IMR-90 (cell line): ENCODE results near the gene WASHC4. TPM values are rescaled to one million over a fixed set of nuclear protein-coding genes. Genes with fewer than 3 reads are reported as not detected.

Experiments used
- ATAC-seq: fragments of 200-7000 bp; cut with Tn5 transposase; 2 replicates; pipeline ENCODE4 v1.9.1; 2020; ENCODE audit warnings: low read depth, mild to moderate bottlenecking, moderate library complexity
- BruUV-seq: library from RNA; stranded (reverse); fragments of 400-500 nt; replicated peaks from 2 replicates; lab custom pipeline; 2021; lab: Mats Ljungman, UMichigan
- CTCF ChIA-PET: fragments of 300-600 bp; formaldehyde crosslinking; extraction: SDS; loops from one replicate; lab custom pipeline; 2021; ENCODE audit warnings: antibody characterized with exemption; lab: Yijun Ruan, JAX
- POLR2A ChIA-PET: fragments of 300-600 bp; sonication (Branson Sonifier 250); formaldehyde crosslinking; loops from one replicate; lab custom pipeline; 2022; ENCODE audit warnings: antibody characterized with exemption; ENCODE audit not compliant: unreplicated experiment; lab: Charles Lee
- DNase-seq: peaks from one replicate; pipeline ENCODE4 v3.0.0; 2013
- H2AFZ ChIP-seq: replicated peaks from 2 replicates; pipeline ENCODE3; 2013; ENCODE audit warnings: low read length, mild to moderate bottlenecking; ENCODE audit not compliant: poor library complexity
- H2AK5ac ChIP-seq: 2 replicates; pipeline ENCODE4 v1.6.1; 2013; ENCODE audit warnings: low read depth, low read length, inconsistent platforms
- H2AK9ac ChIP-seq: replicated peaks from 2 replicates; pipeline ENCODE3; 2013; ENCODE audit warnings: mild to moderate bottlenecking, low read depth, low read length, moderate library complexity; ENCODE audit not compliant: poor library complexity
- H2BK120ac ChIP-seq: 2 replicates; pipeline ENCODE4 v1.6.1; 2013; ENCODE audit warnings: low read depth, low read length, inconsistent platforms
- H2BK15ac ChIP-seq: 3 replicates; pipeline ENCODE4 v1.6.1; 2013; ENCODE audit warnings: low read depth, low read length, inconsistent platforms
- H2BK20ac ChIP-seq: 2 replicates; pipeline ENCODE4 v1.6.1; 2013; ENCODE audit warnings: low read depth, mild to moderate bottlenecking, inconsistent platforms, low read length, moderate library complexity
- H2BK5ac ChIP-seq: 2 replicates; pipeline ENCODE4 v1.6.1; 2013; ENCODE audit warnings: mild to moderate bottlenecking, low read depth, low read length, inconsistent platforms; ENCODE audit not compliant: poor library complexity, severe bottlenecking
- H3K14ac ChIP-seq: replicated peaks from 2 replicates; pipeline ENCODE4 v1.6.1; 2013; ENCODE audit warnings: low read depth, low read length, inconsistent platforms
- H3K18ac ChIP-seq: 2 replicates; pipeline ENCODE4 v1.6.1; 2013; ENCODE audit warnings: low read depth, low read length, control low read depth
- H3K23ac ChIP-seq: 2 replicates; pipeline ENCODE4 v1.6.1; 2013; ENCODE audit warnings: low read depth, low read length, inconsistent platforms
- H3K27ac ChIP-seq: 2 replicates; pipeline ENCODE4 v1.5.1; 2013; ENCODE audit warnings: mild to moderate bottlenecking, control low read depth, low read length; ENCODE audit not compliant: insufficient read depth
- H3K27me3 ChIP-seq: 2 replicates; pipeline ENCODE4 v1.6.1; 2013; ENCODE audit warnings: low read length; ENCODE audit not compliant: control insufficient read depth, insufficient read depth
- H3K36me3 ChIP-seq: 2 replicates; pipeline ENCODE4 v1.6.1; 2013; ENCODE audit warnings: low read length, mixed read lengths; ENCODE audit not compliant: control insufficient read depth, insufficient read depth
- H3K4ac ChIP-seq: 2 replicates; pipeline ENCODE4 v1.6.1; 2013; ENCODE audit warnings: low read depth, low read length, inconsistent platforms
- H3K4me1 ChIP-seq: 2 replicates; pipeline ENCODE4 v1.6.1; 2013; ENCODE audit warnings: low read length, mixed read lengths; ENCODE audit not compliant: control insufficient read depth, insufficient read depth
- H3K4me2 ChIP-seq: 2 replicates; pipeline ENCODE4 v1.6.1; 2013; ENCODE audit warnings: low read depth, mild to moderate bottlenecking, control low read depth, low read length, moderate library complexity
- H3K4me3 ChIP-seq: 2 replicates; pipeline ENCODE4 v1.5.1; 2013; ENCODE audit warnings: low read depth, mild to moderate bottlenecking, control low read depth, low read length, moderate library complexity; ENCODE audit not compliant: insufficient read depth
- H3K56ac ChIP-seq: 2 replicates; pipeline ENCODE4 v1.6.1; 2013; ENCODE audit warnings: low read length, inconsistent platforms; ENCODE audit not compliant: insufficient read depth; ENCODE audit errors: extremely low read depth
- H3K79me1 ChIP-seq, 2 experiments: 2 replicates each; pipeline ENCODE4 v1.6.1; 2013; ENCODE audit warnings: low read length in 2 of 2, inconsistent platforms in 1 of 2, low read depth in 1 of 2
- H3K9ac ChIP-seq: 2 replicates; pipeline ENCODE4 v1.6.1; 2013; ENCODE audit warnings: low read depth, low read length, control low read depth
- H3K9me1 ChIP-seq: 2 replicates; pipeline ENCODE4 v1.6.1; 2013; ENCODE audit warnings: low read length, inconsistent platforms; ENCODE audit not compliant: insufficient read depth
- H3K9me3 ChIP-seq: 2 replicates; pipeline ENCODE4 v1.6.1; 2013; ENCODE audit warnings: low read length; ENCODE audit not compliant: control insufficient read depth, insufficient read depth
- H4K20me1 ChIP-seq: 2 replicates; pipeline ENCODE4 v1.6.1; 2013; ENCODE audit warnings: low read length, inconsistent platforms; ENCODE audit not compliant: insufficient read depth
- H4K5ac ChIP-seq: 2 replicates; pipeline ENCODE4 v1.6.1; 2013; ENCODE audit warnings: mild to moderate bottlenecking, low read depth, low read length, control low read depth
- H4K8ac ChIP-seq, 2 experiments: 2 replicates each; pipeline ENCODE4 v1.6.1; 2013; ENCODE audit warnings: low read depth in 2 of 2, low read length in 2 of 2, control low read depth in 1 of 2, inconsistent platforms in 1 of 2
- H4K91ac ChIP-seq: 2 replicates; pipeline ENCODE4 v1.6.1; 2013; ENCODE audit warnings: low read depth, low read length, inconsistent platforms; ENCODE audit not compliant: insufficient read depth
- MXI1 ChIP-seq: IDR thresholded peaks from 2 replicates; pipeline ENCODE4 v1.6.1; 2012; ENCODE audit warnings: low read depth, mild to moderate bottlenecking, low read length, moderate library complexity, borderline replicate concordance
- RCOR1 ChIP-seq: IDR thresholded peaks from 2 replicates; pipeline ENCODE4 v1.6.1; 2012; ENCODE audit warnings: mild to moderate bottlenecking, low read length, improper control_type of control experiment; ENCODE audit not compliant: insufficient replicate concordance
- USF2 ChIP-seq: fragments of 150-350 bp; IDR thresholded peaks from 2 replicates; pipeline ENCODE4 v1.6.1; 2017; ENCODE audit warnings: mild to moderate bottlenecking, antibody characterized with exemption, low read length, low read depth
- WGBS, 2 experiments: methylation state at CpG; one replicate each; pipeline versions ENCODE4 v1.1.5 to v1.1.7; 2013; ENCODE audit warnings: missing lambda C conversion rate in 2 of 2; ENCODE audit not compliant: insufficient read length in 1 of 2; ENCODE audit errors: extremely low coverage in 2 of 2; 5-methylcytosine and 5-hydroxymethylcytosine counted together
- dilution Hi-C: fragments of 300-500 bp; cut with HindIII; formaldehyde crosslinking; loops from one replicate; pipeline ENCODE4 v1.14.3; 2018; ENCODE audit warnings: low sequenced_read_pairs; ENCODE audit not compliant: unreplicated experiment
- in situ Hi-C: fragments of 300-500 bp; cut with MboI; formaldehyde crosslinking; loops from 3 replicates; pipeline ENCODE4 v1.14.3; 2019; ENCODE audit warnings: low sequenced_read_pairs, inconsistent platforms, mixed read lengths
- intact Hi-C: fragments of 100-400 bp; cut with micrococcal nuclease; formaldehyde crosslinking; loops from 2 replicates; pipeline ENCODE4 v1.10.0; 2022
- polyA plus RNA-seq, 3 experiments: library from polyadenylated mRNA; depleted of rRNA; stranded (reverse); fragments of >200 nt; gene quantifications; 2 replicates each; pipeline ENCODE4 v1.2.3, GENCODE V29; 2012; ENCODE audit warnings: low replicate concordance in 1 of 3
- total RNA-seq: library from RNA; depleted of rRNA; stranded (reverse); fragments of >200 nt; gene quantifications from 2 replicates; pipeline ENCODE4 v1.2.3, GENCODE V29; 2012

WASHC4 gene
- total and polyA plus RNA-seq, 2 of the 4 experiments (the other 2 are of a cell fraction) = 16.4 to 47.0 TPM

GRCh38 chr12:105067511-105068031, 40.0 kb upstream of the WASHC4 start:
- no peak overlapping the region for H3K27ac ChIP-seq
- peaks cover 8% of the 10 kb centered on the region; the same call in 1 of the 2 replicates for H3K9me1 ChIP-seq
- no TSS peak for BruUV-seq
- H4K8ac ChIP-seq = no peak overlapping the region
- no peak overlapping the region for H3K56ac ChIP-seq
- CTCF ChIA-PET = interaction anchor here (1.0 kb wide), 1 partner anchor 14 kb away, joined by 4 read pairs; no protein-coding TSS in a partner anchor
- in situ Hi-C loops = loop anchor here (25.0 kb wide), 1 partner anchor 880 kb away; no protein-coding TSS in a partner anchor
- H3K4ac ChIP-seq = no peak overlapping the region
- peaks cover 38% of the 10 kb centered on the region for H3K36me3 ChIP-seq
- POLR2A ChIA-PET = no interaction called here
- peak overlapping the region; percentile 2; the same call in 1 of the 2 replicates for H3K4me2 ChIP-seq
- no peak overlapping the region for H2AK5ac ChIP-seq
- H2BK20ac ChIP-seq = no peak overlapping the region
- no peak overlapping the region for H3K23ac ChIP-seq
- intact Hi-C loops = no loop called here
- 100% methylated on average over 1 of the region's 6 CpGs; no CpG with 5 or more reads in 1 of the 2 experiments for WGBS, 2 experiments
- ATAC-seq (peak; percentile 64), DNase-seq (peak; percentile 85)
- H3K9me3 ChIP-seq = no peaks in the 10 kb centered on the region
- H4K20me1 ChIP-seq = no peaks in the 10 kb centered on the region; the same call in 1 of the 2 replicates
- H4K91ac ChIP-seq = no peak overlapping the region
- H2BK15ac ChIP-seq = no peak overlapping the region
- no peak overlapping the region for H2AK9ac ChIP-seq
- H3K14ac ChIP-seq = no peak overlapping the region
- no peak overlapping the region for H2BK5ac ChIP-seq
- H2BK120ac ChIP-seq = no peak overlapping the region
- no peak overlapping the region for H3K4me3 ChIP-seq
- H3K9ac ChIP-seq = no peak overlapping the region
- H3K4me1 ChIP-seq = peaks cover 4% of the 10 kb centered on the region
- no peaks in the 10 kb centered on the region for H3K27me3 ChIP-seq
- no peak overlapping the region for H3K18ac ChIP-seq
- H4K5ac ChIP-seq = no peak overlapping the region
- H3K79me1 ChIP-seq = peaks cover 3 to 9% of the 10 kb centered on the region in 2 experiments; a peak in 2 of 4 replicates
- dilution Hi-C loops = no loop called here
- no peak overlapping the region for H2AFZ ChIP-seq
- peak; percentile 43; the same call in 1 of the 2 replicates for TF ChIP-seq USF2
- no peak for TF ChIP-seq RCOR1
- TF ChIP-seq MXI1 = 0 out of 2 replicates have a peak, but pooled peaks have one; percentile 17
